ENCODE measurements around the gene SOX5. TPM values are rescaled to one million over a fixed set of nuclear protein-coding genes. Genes with fewer than 3 reads are reported as not detected.
"Not testable (repeated sequence)": the region's sequence is repeated elsewhere in the genome, so short reads cannot be mapped to it uniquely, and the experiment has no call there.

Gene SOX5
- total RNA-seq, 1 donor from 2014 or later, result 32.2 TPM

GRCh38 chr12:23911574-23911973 is 37.9 kb downstream of the SOX5 start:
- ATAC-seq, result no peak
- no peak for DNase-seq (ENCODE audit: low spot score)

GRCh38 chr12:23909551-23909950 is 39.9 kb downstream of the SOX5 start:
- no peak for DNase-seq (ENCODE audit: low spot score)
- ATAC-seq, result no peak

DNA sequence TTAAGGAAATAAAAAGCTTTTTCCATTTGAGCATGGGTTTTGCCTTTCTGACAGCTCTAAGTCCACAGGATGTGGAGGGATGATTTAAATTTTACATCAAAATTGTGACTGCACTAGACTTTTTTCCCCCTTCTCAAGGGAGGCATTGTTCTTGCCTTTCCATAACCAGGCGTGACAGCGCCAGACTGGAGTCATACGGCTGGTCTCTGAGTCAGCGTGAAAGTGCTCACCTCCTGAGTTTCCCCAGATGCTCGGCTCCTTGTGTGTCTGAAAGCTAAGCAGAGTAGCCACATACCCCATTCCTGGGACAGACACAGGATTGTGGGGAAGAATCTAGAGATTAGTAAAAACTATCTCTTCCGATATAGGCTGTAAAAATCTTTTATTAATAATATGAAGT is 43.1 kb downstream of the SOX5 start:
- ATAC-seq (no peak), DNase-seq (ENCODE audit: low spot score) (no peak)

- ATAC-seq (no peak), DNase-seq (ENCODE audit: low spot score) (no peak)
These were observed 50.0 kb downstream of the SOX5 start for GRCh38 chr12:23899434-23899833.

DNA sequence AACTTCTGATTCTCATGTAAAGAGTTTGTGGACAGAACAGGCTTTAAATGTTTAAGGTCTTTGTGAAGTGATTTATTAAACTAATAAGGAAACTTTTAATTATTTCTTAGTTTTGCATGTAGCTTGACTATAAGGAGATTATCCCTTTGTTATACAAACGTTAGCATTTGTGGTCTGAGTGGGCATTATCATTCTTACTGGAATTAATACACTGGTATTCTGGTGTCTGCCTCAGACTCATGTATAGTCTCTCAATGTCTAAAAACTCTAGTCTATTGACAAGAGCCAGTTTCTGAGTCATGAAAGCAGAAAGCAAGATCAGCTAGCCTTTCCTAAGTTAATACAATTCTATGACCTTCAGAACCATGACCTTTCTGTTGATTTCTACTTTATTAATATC is 51.3 kb downstream of the SOX5 start:
- DNase-seq (ENCODE audit: low spot score) (no peak), ATAC-seq (no peak)

DNA sequence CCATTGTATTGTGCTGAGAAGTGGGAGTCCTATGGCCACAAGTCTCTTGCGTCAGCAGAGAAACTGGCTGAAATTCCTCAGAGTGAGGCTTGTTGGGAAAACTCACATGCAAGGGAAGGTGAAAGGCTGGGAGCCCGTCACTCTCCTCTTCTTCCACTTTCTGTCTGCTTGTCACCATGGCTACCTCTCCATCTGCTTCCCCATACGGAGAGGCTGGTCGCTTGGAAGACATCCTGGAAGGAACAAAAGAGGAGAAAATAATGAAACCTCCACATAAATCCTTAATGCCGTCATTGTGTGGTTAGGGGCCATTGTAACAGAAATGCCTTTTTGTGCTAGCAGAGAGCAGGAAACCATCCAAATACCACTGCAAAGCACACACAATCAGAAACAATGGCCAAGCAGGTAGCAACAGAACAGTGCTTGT is 53.7 kb downstream of the SOX5 start:
- DNase-seq (ENCODE audit: low spot score), result no peak
- ATAC-seq, result no peak

DNA sequence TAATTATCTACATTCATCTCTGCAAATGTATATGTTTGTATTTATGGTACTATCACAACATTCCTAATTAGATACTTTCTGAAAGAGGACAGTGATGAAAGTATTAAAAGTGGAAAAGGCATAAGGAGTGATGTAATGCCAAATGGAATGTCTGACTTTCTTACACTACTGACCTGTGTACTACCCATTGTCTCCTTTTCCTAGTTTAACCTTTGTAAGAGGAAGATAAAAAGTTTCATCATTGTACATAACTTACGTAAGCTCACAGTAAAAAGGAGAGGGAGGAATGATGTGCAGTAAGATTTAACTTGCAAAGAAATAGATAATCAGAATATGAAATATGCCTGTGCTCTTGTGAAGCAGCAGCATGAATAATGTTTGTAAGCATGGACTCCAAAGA is 55.9 kb downstream of the SOX5 start:
- DNase-seq (ENCODE audit: low spot score) (no peak), ATAC-seq (no peak)

- no peak for ATAC-seq
- no peak for DNase-seq (ENCODE audit: low spot score)
These were observed 58.4 kb downstream of the SOX5 start for GRCh38 chr12:23891115-23891514.

- ATAC-seq, result no peak
These were observed 60.4 kb downstream of the SOX5 start for GRCh38 chr12:23889069-23889440.

GRCh38 chr12:23888396-23889068 is 60.9 kb downstream of the SOX5 start:
- ATAC-seq, result no peak
- no peak for DNase-seq (ENCODE audit: low spot score)

More at GRCh38 chr12:23889069-23889440, 60.4 kb downstream of the SOX5 start:
- no peak for DNase-seq (ENCODE audit: low spot score)

- DNase-seq (ENCODE audit: low spot score), result no peak
- peak; percentile 52 for ATAC-seq
These were observed 62.2 kb downstream of the SOX5 start for GRCh38 chr12:23887055-23887835.

- ATAC-seq, result no peak
- no peak for DNase-seq (ENCODE audit: low spot score)
These were observed 64.1 kb downstream of the SOX5 start for GRCh38 chr12:23885394-23885793.

DNA sequence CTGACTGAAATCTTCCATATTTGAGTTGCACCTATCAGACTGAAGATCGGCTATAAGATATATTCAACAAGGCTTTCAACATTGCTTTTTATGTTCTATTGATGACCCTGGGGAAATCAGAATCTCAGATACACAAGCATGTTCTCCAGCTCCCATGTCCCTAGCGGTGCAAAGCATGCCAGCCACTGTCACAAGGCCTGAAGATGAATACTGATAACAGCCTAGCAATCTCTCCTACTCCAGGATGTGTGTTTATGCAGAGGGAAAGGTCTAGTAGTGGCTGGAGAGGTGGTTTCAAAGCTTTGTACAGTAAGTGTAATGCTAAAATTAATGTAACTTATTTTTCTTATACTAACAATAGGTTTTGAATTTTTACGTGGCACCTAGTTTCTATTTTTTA is 64.6 kb downstream of the SOX5 start:
- no peak for DNase-seq (ENCODE audit: low spot score)
- ATAC-seq, result no peak

DNA sequence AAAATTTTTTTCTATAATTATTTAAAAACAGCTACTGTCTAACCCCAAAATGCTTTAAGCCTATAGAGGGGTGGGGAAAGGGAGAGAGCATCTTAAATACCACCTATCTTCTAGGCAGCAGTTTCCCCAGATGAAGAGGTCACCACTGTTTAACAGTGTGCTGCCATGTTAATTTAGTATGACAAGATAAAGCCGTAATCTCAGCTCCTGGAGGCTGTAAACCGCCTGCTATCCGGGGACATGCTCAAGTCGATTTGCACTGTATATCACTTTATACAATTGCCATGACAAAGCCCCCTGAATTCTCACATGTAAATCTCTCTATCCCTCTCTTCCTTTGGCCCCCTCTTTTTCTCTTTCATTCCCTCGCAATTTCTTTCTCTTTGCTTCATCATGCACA is 68.5 kb downstream of the SOX5 start:
- ATAC-seq (no peak), DNase-seq (ENCODE audit: low spot score) (no peak)

DNA sequence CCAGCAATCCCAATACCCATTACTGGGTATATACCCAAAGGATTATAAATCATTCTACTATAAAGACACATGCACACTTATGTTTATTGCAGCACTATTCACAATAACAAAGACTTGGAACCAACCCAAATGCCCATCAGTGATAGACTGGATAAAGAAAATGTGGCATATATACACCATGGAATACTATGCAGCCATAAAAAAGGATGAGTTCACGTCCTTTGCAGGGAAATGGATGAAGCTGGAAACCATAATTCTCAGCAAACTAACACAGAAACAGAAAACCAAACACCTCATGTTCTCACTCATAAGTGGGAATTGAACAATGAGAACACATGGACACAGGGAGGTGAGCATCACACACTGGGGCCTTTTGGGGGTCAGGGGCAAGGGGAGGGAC is 72.9 kb downstream of the SOX5 start:
- not testable (repeated sequence) for ATAC-seq; DNase-seq (ENCODE audit: low spot score)

DNA sequence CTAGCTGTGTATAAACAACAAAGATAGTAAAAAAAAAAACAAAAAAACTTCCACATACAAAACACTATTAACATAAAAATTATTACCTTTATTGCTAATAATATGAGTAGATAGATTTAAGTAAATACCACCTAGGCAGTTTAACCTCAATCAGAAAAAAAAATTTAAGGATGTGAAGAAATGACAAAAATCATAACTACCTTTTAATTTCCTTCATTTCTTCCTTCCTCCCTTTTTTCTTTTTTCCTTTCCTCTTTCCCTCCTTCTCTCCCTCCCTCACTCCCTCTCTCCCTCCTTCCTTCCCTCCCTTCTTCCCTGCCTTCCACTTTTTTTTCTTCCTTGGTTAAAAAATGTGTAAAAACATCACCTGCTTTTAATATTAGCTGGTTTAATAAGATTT is 81.7 kb downstream of the SOX5 start:
- ATAC-seq (no peak), DNase-seq (ENCODE audit: low spot score) (no peak)

GRCh38 chr12:23862701-23863100 is 86.8 kb downstream of the SOX5 start:
- no peak for ATAC-seq

DNA sequence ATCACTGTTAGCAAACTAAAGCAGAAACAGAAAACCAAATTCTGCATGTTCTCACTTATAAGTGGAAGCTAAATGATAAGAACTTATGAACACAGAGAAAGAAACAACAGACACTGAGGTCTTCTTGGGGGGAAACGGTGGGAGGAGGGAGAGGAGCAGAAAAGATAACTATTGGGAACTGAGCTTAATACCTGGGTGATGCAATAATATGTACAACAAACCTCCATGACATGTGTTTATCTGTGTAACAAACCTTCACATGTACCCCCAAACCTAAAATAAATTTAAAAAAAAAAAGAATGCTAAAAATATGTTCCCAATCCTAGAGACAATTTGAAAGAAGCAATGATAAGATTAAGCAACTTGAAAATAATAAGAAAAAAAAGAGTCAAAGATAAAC is 89.5 kb downstream of the SOX5 start:
- DNase-seq (ENCODE audit: low spot score) (no peak), ATAC-seq (no peak)

More at GRCh38 chr12:23862701-23863100, 86.8 kb downstream of the SOX5 start:
- no peak for DNase-seq (ENCODE audit: low spot score)

- no peak for DNase-seq (ENCODE audit: low spot score)
- ATAC-seq, result no peak
These were observed 92.3 kb downstream of the SOX5 start for GRCh38 chr12:23857178-23857577.

GRCh38 chr12:23855813-23856212 is 93.7 kb downstream of the SOX5 start:
- no peak for DNase-seq (ENCODE audit: low spot score)
- no peak for ATAC-seq

DNA sequence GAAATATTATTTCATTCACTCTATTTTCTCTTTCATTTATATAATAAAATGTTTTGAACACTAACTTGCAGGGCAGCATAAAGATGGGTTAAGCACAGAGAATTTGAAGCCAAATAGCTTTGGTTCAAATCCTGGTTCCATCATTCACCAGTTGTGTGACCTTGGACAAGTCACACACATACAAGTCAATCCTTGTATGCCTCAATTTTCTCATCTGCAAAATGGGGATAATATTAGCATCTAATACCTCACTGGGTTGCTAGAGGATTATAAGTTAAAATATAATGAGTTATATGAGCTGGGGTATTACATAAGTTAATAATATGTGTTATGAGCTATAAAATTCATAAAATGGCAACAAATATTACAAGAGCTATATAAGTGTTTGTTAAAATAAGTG is 94.9 kb downstream of the SOX5 start:
- ATAC-seq, result no peak
- no peak for DNase-seq (ENCODE audit: low spot score)

GRCh38 chr12:23853640-23854039 is 95.8 kb downstream of the SOX5 start:
- no peak for DNase-seq (ENCODE audit: low spot score)
- ATAC-seq, result no peak

DNA sequence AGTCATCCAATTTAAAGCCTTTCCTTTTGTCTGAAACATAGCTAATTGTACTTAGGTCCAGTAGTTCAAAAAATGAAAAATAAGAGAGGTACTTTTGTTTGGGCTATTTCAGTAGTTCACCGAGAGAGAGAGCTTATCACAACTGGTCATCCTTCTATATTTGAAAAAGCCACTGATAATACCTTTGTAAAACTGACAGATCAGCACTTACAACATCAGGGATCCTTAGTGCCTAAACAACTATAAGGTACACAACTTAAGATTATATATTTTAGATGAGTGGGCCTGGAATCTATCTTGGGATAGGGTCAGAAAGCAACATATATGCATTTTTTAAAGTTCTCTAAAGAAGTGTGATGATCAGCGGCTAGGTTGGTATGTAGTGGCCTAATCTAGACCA is 97.9 kb downstream of the SOX5 start:
- no peak for ATAC-seq
- no peak for DNase-seq (ENCODE audit: low spot score)

All from left lobe of liver (tissue), 2 donors.